ENCODE data around the gene LRRC25. TPM values are rescaled to one million over a fixed set of nuclear protein-coding genes. Genes with fewer than 3 reads are reported as not detected.

LRRC25 gene
- total and polyA plus RNA-seq, 10 of the 15 experiments (the other 5 are each of a cell fraction or from before 2014, with no cell fraction given) = 0.38 to 2.9 (median 1.2) TPM

GRCh38 chr19:18388100-18388959 lies 9.1 kb downstream of the LRRC25 start:
- intact Hi-C loops (cut with micrococcal nuclease; ENCODE audit: unreplicated experiment) = loop anchor here (1.0 kb wide), 1 partner anchor 20 kb away; no protein-coding TSS in a partner anchor
- DNase-seq (ENCODE audit: low read depth, low spot score) (peak; percentile 60), FAIRE-seq (no peak), ATAC-seq (peak; percentile 94)
- Histone ChIP-seq H2AFZ (ENCODE audit: control insufficient read depth, low read depth, low read length) (peak overlapping the region; percentile 71), H4K20me1 (ENCODE audit: control insufficient read depth, insufficient read depth) (no peaks in the 10 kb centered on the region), H3K4me1 (ENCODE audit: control insufficient read depth, insufficient read depth, low read length) (peaks cover 16% of the 10 kb centered on the region), H3K27me3 (replicated peaks in 1 of 2; ENCODE audit: control insufficient read depth in 2 of 2, insufficient read depth in 2 of 2, low read length in 1 of 2) (peaks cover 0 to 3% of the 10 kb centered on the region in 2 experiments; a peak in 3 of 4 replicates), H3K9me3 (replicated peaks; ENCODE audit: control insufficient read depth, insufficient read depth, low read length) (no peaks in the 10 kb centered on the region; the same call in 2 of the 3 replicates), H3K4me3 (peak overlapping the region; percentile 50; the same call in 1 of the 2 replicates), H3K27ac (ENCODE audit: control insufficient read depth, insufficient read depth) (no peak overlapping the region), H3K79me2 (ENCODE audit: control insufficient read depth, insufficient read depth, low read length) (no peaks in the 10 kb centered on the region), H3K36me3 (ENCODE audit: control insufficient read depth in 2 of 2, insufficient read depth in 2 of 2, low read length in 1 of 2) (no peaks in the 10 kb centered on the region), H3K4me2 (ENCODE audit: control insufficient read depth, insufficient read depth) (peak overlapping the region; percentile 87), H3K9ac (ENCODE audit: control insufficient read depth, insufficient read depth, low read length) (peak overlapping the region; percentile 35; the same call in 1 of the 2 replicates)
- CTCF ChIA-PET = interaction anchor here (0.7 to 9.4 kb wide), 30 partner anchors 8 to 531 kb away, joined by 3 to 144 read pairs (median 4); partner anchors contain the start of genes COPE, DDX49, LRRC25 and SSBP4
- in situ Hi-C loops (cut with MboI) = no loop called here
- RAD21 ChIA-PET (ENCODE audit: unreplicated experiment) = interaction anchor here (0.6 to 5.5 kb wide), 12 partner anchors 11 to 240 kb away, joined by 3 to 63 read pairs (median 4); partner anchors contain the start of genes LSM4 and SSBP4
- 7% methylated on average over 86 of the region's 86 CpGs for WGBS (ENCODE audit: insufficient coverage, insufficient replicate concordance, low lambda C conversion rate, missing lambda C conversion rate)
- SMC1A ChIA-PET (ENCODE audit: uncharacterized antibody, unreplicated experiment) = interaction anchor here (0.8 to 4.7 kb wide), 17 partner anchors 9 to 65 kb away, joined by 3 to 60 read pairs (median 4); partner anchors contain the start of genes LRRC25 and SSBP4
- POLR2A ChIA-PET = interaction anchor here (0.5 to 2.5 kb wide), 8 partner anchors 9 to 120 kb away, joined by 3 to 15 read pairs (median 4); partner anchors contain the start of genes JUND and LRRC25
- no TSS peak for BruUV-seq (replicated peaks)
- TF ChIP-seq MTA2 (IDR thresholded peaks at IDR 0.05; ENCODE audit: low read depth) = no peak
- TF ChIP-seq YY1 (IDR thresholded peaks at IDR 0.05; ENCODE audit: low read depth, low read length) = peak; percentile 77
- no peak for TF ChIP-seq JUNB (IDR thresholded peaks at IDR 0.05)
- no peak for TF ChIP-seq NFIC (IDR thresholded peaks at IDR 0.05; ENCODE audit: low read depth, low read length)
- TF ChIP-seq IKZF1 (conservative IDR thresholded peaks at IDR 0.05) = peak; percentile 76
- no peak; the same call in 1 of the 2 replicates for TF ChIP-seq TCF7 (IDR thresholded peaks at IDR 0.05; ENCODE audit: borderline replicate concordance)
- TF ChIP-seq POLR2AphosphoS2 (IDR thresholded peaks at IDR 0.05; ENCODE audit: low read depth, low read length) = no peak
- TF ChIP-seq DPF2 (IDR thresholded peaks at IDR 0.05) = peak; percentile 73
- TF ChIP-seq, protein P1, sequence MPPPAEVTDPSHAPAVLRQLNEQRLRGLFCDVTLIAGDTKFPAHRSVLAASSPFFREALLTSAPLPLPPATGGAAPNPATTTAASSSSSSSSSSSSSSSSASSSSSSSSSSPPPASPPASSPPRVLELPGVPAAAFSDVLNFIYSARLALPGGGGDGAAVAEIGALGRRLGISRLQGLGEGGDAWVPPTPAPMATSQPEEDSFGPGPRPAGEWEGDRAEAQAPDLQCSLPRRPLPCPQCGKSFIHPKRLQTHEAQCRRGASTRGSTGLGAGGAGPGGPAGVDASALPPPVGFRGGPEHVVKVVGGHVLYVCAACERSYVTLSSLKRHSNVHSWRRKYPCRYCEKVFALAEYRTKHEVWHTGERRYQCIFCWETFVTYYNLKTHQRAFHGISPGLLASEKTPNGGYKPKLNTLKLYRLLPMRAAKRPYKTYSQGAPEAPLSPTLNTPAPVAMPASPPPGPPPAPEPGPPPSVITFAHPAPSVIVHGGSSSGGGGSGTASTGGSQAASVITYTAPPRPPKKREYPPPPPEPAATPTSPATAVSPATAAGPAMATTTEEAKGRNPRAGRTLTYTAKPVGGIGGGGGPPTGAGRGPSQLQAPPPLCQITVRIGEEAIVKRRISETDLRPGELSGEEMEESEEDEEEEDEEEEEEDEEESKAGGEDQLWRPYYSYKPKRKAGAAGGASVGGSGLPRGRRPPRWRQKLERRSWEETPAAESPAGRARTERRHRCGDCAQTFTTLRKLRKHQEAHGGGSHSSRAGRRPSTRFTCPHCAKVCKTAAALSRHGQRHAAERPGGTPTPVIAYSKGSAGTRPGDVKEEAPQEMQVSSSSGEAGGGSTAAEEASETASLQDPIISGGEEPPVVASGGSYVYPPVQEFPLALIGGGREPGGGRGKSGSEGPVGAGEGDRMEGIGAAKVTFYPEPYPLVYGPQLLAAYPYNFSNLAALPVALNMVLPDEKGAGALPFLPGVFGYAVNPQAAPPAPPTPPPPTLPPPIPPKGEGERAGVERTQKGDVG (CRISPR knock-in tag; IDR thresholded peaks at IDR 0.05) = no peak
- no peak for TF ChIP-seq MYB (IDR thresholded peaks at IDR 0.05; ENCODE audit: borderline replicate concordance, low read depth, low read length)
- TF ChIP-seq NR2C1 (IDR thresholded peaks at IDR 0.05) = no peak
- TF ChIP-seq RFX5 (IDR thresholded peaks at IDR 0.05; ENCODE audit: low read depth, low read length) = no peak
- no peak for TF ChIP-seq ZNF207 (IDR thresholded peaks at IDR 0.05; ENCODE audit: borderline replicate concordance)
- TF ChIP-seq SRF (IDR thresholded peaks at IDR 0.05; ENCODE audit: low read depth in 2 of 2, low read length in 2 of 2) = no peak
- TF ChIP-seq KLF5 (IDR thresholded peaks at IDR 0.05; ENCODE audit: partially characterized antibody) = no peak
- no peak for TF ChIP-seq PKNOX1 (IDR thresholded peaks at IDR 0.05)
- peak; percentile 96 for TF ChIP-seq TCF3 (IDR thresholded peaks at IDR 0.05; ENCODE audit: borderline replicate concordance, insufficient read depth, low read depth, low read length)
- TF ChIP-seq ZNF274 (IDR thresholded peaks at IDR 0.05; ENCODE audit: insufficient read depth, insufficient read length) = no peak
